ENCODE measurements around the gene MLLT10. TPM values are rescaled to one million over a fixed set of nuclear protein-coding genes. Genes with fewer than 3 reads are reported as not detected.

Gene MLLT10
- total RNA-seq, 1 experiment from 2014 or later: 45.2 TPM

- no peak overlapping the region for H3K9ac ChIP-seq (ENCODE audit: low read length)
- no peaks in the 10 kb centered on the region for H3K79me2 ChIP-seq (ENCODE audit: insufficient read depth, low read length)
- H3K9me2 ChIP-seq (ENCODE audit: insufficient read depth): no peaks in the 10 kb centered on the region
- no TSS peak for BruUV-seq (replicated peaks)
- no peaks in the 10 kb centered on the region for H3K9me3 ChIP-seq (ENCODE audit: control insufficient read depth in 1 of 2, insufficient read depth in 1 of 2, low read depth in 1 of 2, low read length in 2 of 2)
- no peak overlapping the region for H3K4me2 ChIP-seq (ENCODE audit: low read length)
- no peaks in the 10 kb centered on the region for H3K36me3 ChIP-seq (ENCODE audit: control insufficient read depth in 1 of 2, insufficient read depth in 2 of 2, low read length in 2 of 2)
- ChIA-PET RAD21 (ENCODE audit: low non-redundant PET in 1 of 2, low total read pairs in 2 of 2, uncharacterized antibody in 2 of 2, unreplicated experiment in 2 of 2) (interaction anchor here in 1 of 2 experiments (1.0 kb wide), 1 partner anchor 213 kb away, joined by 3 read pairs; no protein-coding TSS in a partner anchor), CTCF (interaction anchor here (0.7 to 1.2 kb wide), 2 partner anchors 213 to 461 kb away, joined by 3 to 7 read pairs; no protein-coding TSS in a partner anchor), POLR2A (no interaction called here)
- H3K4me3 ChIP-seq (replicated peaks in 1 of 2; ENCODE audit: low read depth in 1 of 2, low read length in 2 of 2): no peak overlapping the region
- H4K20me1 ChIP-seq (ENCODE audit: insufficient read depth): no peaks in the 10 kb centered on the region
- TF ChIP-seq POLR2A (IDR thresholded peaks at IDR 0.05; ENCODE audit: borderline replicate concordance, extremely low read depth, insufficient read depth, insufficient read length) (no peak), SIN3A (IDR thresholded peaks at IDR 0.05; ENCODE audit: low read depth) (no peak), ELF1 (IDR thresholded peaks at IDR 0.05; ENCODE audit: borderline replicate concordance, low read depth) (no peak), ZFX (IDR thresholded peaks at IDR 0.05) (no peak), ATF3 (IDR thresholded peaks at IDR 0.05) (no peak), SP1 (IDR thresholded peaks at IDR 0.05; ENCODE audit: low read depth) (no peak), CTCF (IDR thresholded peaks at IDR 0.05 in 2 of 3, conservative IDR thresholded peaks at IDR 0.05 in 1 of 3; ENCODE audit: borderline replicate concordance in 1 of 3, insufficient read depth in 1 of 3, low read depth in 2 of 3, low read length in 2 of 3) (no peak), EZH2phosphoT487 (IDR thresholded peaks at IDR 0.05; ENCODE audit: borderline replicate concordance) (no peak), TCF7L2 (IDR thresholded peaks at IDR 0.05; ENCODE audit: borderline replicate concordance, extremely low read depth, insufficient read depth, insufficient read length) (no peak), POLR2AphosphoS5 (IDR thresholded peaks at IDR 0.05; ENCODE audit: low read depth, low read length) (no peak), CBX3 (IDR thresholded peaks at IDR 0.05; ENCODE audit: low read depth) (no peak), ZNF274 (IDR thresholded peaks at IDR 0.05; ENCODE audit: low read depth, low read length) (no peak)
- no peaks in the 10 kb centered on the region for H3K27me3 ChIP-seq (ENCODE audit: insufficient read depth, low read length)
- no peak overlapping the region for H2AFZ ChIP-seq (ENCODE audit: low read depth, low read length, poor library complexity, severe bottlenecking)
- no peak overlapping the region for H3K27ac ChIP-seq (ENCODE audit: low read depth, low read length)
- DNase-seq (ENCODE audit: low read depth, low spot score): no peak
- no peak for ATAC-seq
- intact Hi-C loops (cut with micrococcal nuclease): no loop called here
- peaks cover 2 to 15% of the 10 kb centered on the region in 2 experiments; a peak in 2 of 4 replicates for H3K4me1 ChIP-seq (ENCODE audit: control insufficient read depth in 1 of 2, insufficient read depth in 2 of 2, low read length in 2 of 2)
These were observed 41.6 kb upstream of the MLLT10 start for GRCh38 chr10:21492421-21492820.
